Natural killer cell (primary cell): ENCODE results near the gene RTF2. TPM values are rescaled to one million over a fixed set of nuclear protein-coding genes. Genes with fewer than 3 reads are reported as not detected.

ENCODE experiments used
- ATAC-seq, 3 donors: fragments of 150-1000 bp in 2 of 3; fragments of 200-7000 bp in 1 of 3; cut with Tn5 transposase; 1 replicate in 1 of 3; 2 replicates in 2 of 3; pipeline ENCODE4 v1.10.0; 2021; ENCODE audit warnings: mild to moderate bottlenecking in 2 of 3, moderate library complexity in 2 of 3
- DNase-seq, 2 donors: peaks; one replicate each; pipeline versions ENCODE4 v3.0.0 to v3.0.0-alpha.2; 2013 to 2021; ENCODE audit warnings: mixed read lengths in 1 of 2
- H3K27ac ChIP-seq: one replicate; pipeline ENCODE4 v1.5.1; 2013; ENCODE audit warnings: mild to moderate bottlenecking, low read length
- H3K27me3 ChIP-seq: one replicate; pipeline ENCODE4 v1.6.1; 2013; ENCODE audit warnings: low read length; ENCODE audit not compliant: control insufficient read depth, insufficient read depth
- H3K36me3 ChIP-seq: one replicate; pipeline ENCODE4 v1.6.1; 2013; ENCODE audit warnings: low read length; ENCODE audit not compliant: control insufficient read depth, insufficient read depth
- H3K4me1 ChIP-seq: one replicate; pipeline ENCODE4 v1.6.1; 2013; ENCODE audit warnings: low read length; ENCODE audit not compliant: control insufficient read depth, insufficient read depth
- H3K4me3 ChIP-seq: one replicate; pipeline ENCODE4 v1.5.1; 2013; ENCODE audit warnings: low read length
- H3K9me3 ChIP-seq: one replicate; pipeline ENCODE4 v1.6.1; 2013; ENCODE audit warnings: low read length; ENCODE audit not compliant: control insufficient read depth, insufficient read depth
- H3K27ac Mint-ChIP-seq, 2 donors: one replicate each; pipeline ENCODE4 v1.8.0; 2022; ENCODE audit warnings: mild to moderate bottlenecking in 2 of 2, mixed read lengths in 2 of 2, moderate library complexity in 1 of 2
- H3K27me3 Mint-ChIP-seq, 2 donors: one replicate each; pipeline ENCODE4 v1.8.0; 2022; ENCODE audit warnings: low read depth in 2 of 2, mixed read lengths in 2 of 2
- H3K36me3 Mint-ChIP-seq: one replicate; pipeline ENCODE4 v1.8.0; 2022; ENCODE audit warnings: mixed read lengths
- H3K4me1 Mint-ChIP-seq, 2 donors: one replicate each; pipeline ENCODE4 v1.8.0; 2022; ENCODE audit warnings: mixed read lengths in 2 of 2
- H3K4me3 Mint-ChIP-seq: one replicate; pipeline ENCODE4 v1.8.0; 2022; ENCODE audit warnings: mild to moderate bottlenecking, moderate library complexity, mixed read lengths
- H3K9me3 Mint-ChIP-seq, 2 donors: one replicate each; pipeline ENCODE4 v1.8.0; 2022; ENCODE audit warnings: mixed read lengths in 2 of 2
- CTCF ChIP-seq: fragments of 200-600 bp; IDR thresholded peaks from one replicate; pipeline ENCODE4 v1.8.0; 2022; ENCODE audit warnings: antibody characterized with exemption
- WGBS: methylation state at CpG from one replicate; pipeline ENCODE4 v1.1.7; 2013; ENCODE audit warnings: missing lambda C conversion rate; ENCODE audit not compliant: insufficient coverage; 5-methylcytosine and 5-hydroxymethylcytosine counted together
- intact Hi-C: fragments of 100-400 bp; cut with micrococcal nuclease; formaldehyde crosslinking; loops from one replicate; pipeline ENCODE4 v1.14.2; 2022
- total RNA-seq, 4 donors: library from RNA; stranded (reverse); fragments of 120-200 nt in 1 of 4; gene quantifications; one replicate each; pipeline versions ENCODE4 v1.2.3 to v1.2.4, GENCODE V29; 2013 to 2022

The RTF2 gene
- total RNA-seq, 3 donors from 2014 or later (not counting 1 experiment from before 2014, with no cell fraction given), result 81.5 to 89.1 (median 83.4) TPM

GRCh38 chr20:56445540-56445939, 22.9 kb upstream of the RTF2 start:
- Histone ChIP-seq H3K27me3 (no peaks in the 10 kb centered on the region), H3K36me3 (no peaks in the 10 kb centered on the region), H3K4me3 (no peak overlapping the region), H3K4me1 (peaks cover 23% of the 10 kb centered on the region), H3K9me3 (no peaks in the 10 kb centered on the region), H3K27ac (no peak overlapping the region)
- TF ChIP-seq CTCF, result no peak
- Mint-ChIP-seq H3K9me3 (no peaks in the 10 kb centered on the region), H3K27me3 (no peaks in the 10 kb centered on the region), H3K36me3 (no peaks in the 10 kb centered on the region), H3K4me3 (no peak overlapping the region), H3K27ac (peak overlapping the region; percentile 11 to 61), H3K4me1 (peaks cover 16 to 18% of the 10 kb centered on the region in 2 donors)
- ATAC-seq (no peak), DNase-seq (no peak)
- intact Hi-C loops, result no loop called here
- 97% methylated on average over 16 of the region's 16 CpGs for WGBS

DNA sequence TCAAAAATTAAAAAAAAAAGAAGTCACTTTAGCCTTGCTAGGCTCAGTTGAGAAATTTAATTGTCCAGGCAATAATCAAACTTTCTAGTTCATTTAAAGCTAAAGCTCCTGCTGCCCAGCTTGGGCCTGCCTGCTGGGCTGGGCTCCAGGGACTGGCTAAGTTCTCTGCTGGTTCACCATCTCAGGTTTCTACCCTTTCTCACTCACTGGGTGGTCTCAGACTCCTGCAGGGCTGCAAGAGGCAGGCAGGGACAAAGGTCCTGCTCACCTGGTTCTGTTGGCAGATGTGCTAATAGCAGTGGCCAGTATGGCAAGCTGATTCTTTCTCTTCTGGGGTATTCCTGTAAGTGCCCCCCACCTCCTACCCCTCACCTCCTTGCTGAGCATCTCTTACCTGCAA, 21.2 kb upstream of the RTF2 start:
- Histone ChIP-seq H3K9me3 (no peaks in the 10 kb centered on the region), H3K27me3 (no peaks in the 10 kb centered on the region), H3K36me3 (peaks cover 5% of the 10 kb centered on the region), H3K4me1 (peaks cover 6% of the 10 kb centered on the region), H3K27ac (no peak overlapping the region), H3K4me3 (no peak overlapping the region)
- no peak for ATAC-seq
- no peak for DNase-seq
- no peaks in the 10 kb centered on the region for H3K9me3 Mint-ChIP-seq
- H3K27ac Mint-ChIP-seq, result no peak overlapping the region
- no peak for TF ChIP-seq CTCF
- H3K4me1 Mint-ChIP-seq, result peaks cover 7 to 8% of the 10 kb centered on the region in 2 donors
- H3K4me3 Mint-ChIP-seq, result no peak overlapping the region
- peaks cover 13% of the 10 kb centered on the region for H3K36me3 Mint-ChIP-seq
- intact Hi-C loops, result no loop called here
- H3K27me3 Mint-ChIP-seq, result no peaks in the 10 kb centered on the region

GRCh38 chr20:56449459-56449858, 19.0 kb upstream of the RTF2 start:
- intact Hi-C loops, result no loop called here
- peaks cover 4% of the 10 kb centered on the region for H3K4me1 ChIP-seq
- no peak for ATAC-seq

More at GRCh38 chr20:56449459-56449858, 19.0 kb upstream of the RTF2 start:
- no peak overlapping the region for H3K27ac Mint-ChIP-seq
- no peak for DNase-seq
- no peak for TF ChIP-seq CTCF
- H3K36me3 Mint-ChIP-seq, result peaks cover 13% of the 10 kb centered on the region
- Histone ChIP-seq H3K27me3 (no peaks in the 10 kb centered on the region), H3K36me3 (peaks cover 13% of the 10 kb centered on the region), H3K9me3 (no peaks in the 10 kb centered on the region), H3K27ac (no peak overlapping the region), H3K4me3 (no peak overlapping the region)
- H3K4me3 Mint-ChIP-seq, result no peak overlapping the region
- no peaks in the 10 kb centered on the region for H3K9me3 Mint-ChIP-seq
- no peaks in the 10 kb centered on the region for H3K27me3 Mint-ChIP-seq
- 100% methylated on average over 1 of the region's 5 CpGs for WGBS
- H3K4me1 Mint-ChIP-seq, result no peaks in the 10 kb centered on the region
